WTC11 (cell line): ENCODE results near the gene ENTHD1.

Experiments
- ARID4B ChIP-seq: sonication (generic); formaldehyde crosslinking; IDR thresholded peaks from 2 replicates; pipeline ENCODE4 v1.8.0; 2023; ENCODE audit warnings: missing genetic modification reagents, mild to moderate bottlenecking, borderline replicate concordance
- CTCF ChIP-seq: fragments of 200-600 bp; IDR thresholded peaks from 2 replicates; pipeline ENCODE4 v1.8.0; 2022; ENCODE audit warnings: antibody characterized with exemption
- FOXK1 ChIP-seq: sonication (generic); formaldehyde crosslinking; IDR thresholded peaks from 2 replicates; pipeline ENCODE4 v1.8.0; 2022; ENCODE audit warnings: mild to moderate bottlenecking, moderate library complexity, missing genetic modification reagents
- SP1 ChIP-seq: sonication (generic); formaldehyde crosslinking; conservative IDR thresholded peaks from 2 replicates; pipeline ENCODE4 v1.8.1; 2022; ENCODE audit warnings: missing genetic modification reagents
- ZNF232 ChIP-seq: sonication (generic); formaldehyde crosslinking; IDR thresholded peaks from 2 replicates; pipeline ENCODE4 v1.8.0; 2022; ENCODE audit warnings: mild to moderate bottlenecking, missing genetic modification reagents

GRCh38 chr22:39731481-39731880 lies 162.1 kb downstream of the ENTHD1 start:
- TF ChIP-seq CTCF = no peak
- TF ChIP-seq SP1 (CRISPR knock-in tag) = no peak
- no peak for TF ChIP-seq FOXK1 (CRISPR knock-in tag)
- TF ChIP-seq ARID4B (CRISPR knock-in tag) = no peak
- TF ChIP-seq ZNF232 = no peak
